Measurements from ENCODE around the gene CACNA1B.

Gene CACNA1B

GRCh38 chr9:137833721-137834613 is 43.6 kb upstream of the CACNA1B start:
- in situ Hi-C loops (cut with MboI; ENCODE audit: low sequenced_read_pairs, unreplicated experiment), result no loop called here
- TF ChIP-seq CTCF (IDR thresholded peaks at IDR 0.05; ENCODE audit: borderline replicate concordance, control extremely low read depth, extremely low read depth, insufficient read depth, missing control alignments), result no peak
- no peak for DNase-seq (ENCODE audit: low spot score)

DNA sequence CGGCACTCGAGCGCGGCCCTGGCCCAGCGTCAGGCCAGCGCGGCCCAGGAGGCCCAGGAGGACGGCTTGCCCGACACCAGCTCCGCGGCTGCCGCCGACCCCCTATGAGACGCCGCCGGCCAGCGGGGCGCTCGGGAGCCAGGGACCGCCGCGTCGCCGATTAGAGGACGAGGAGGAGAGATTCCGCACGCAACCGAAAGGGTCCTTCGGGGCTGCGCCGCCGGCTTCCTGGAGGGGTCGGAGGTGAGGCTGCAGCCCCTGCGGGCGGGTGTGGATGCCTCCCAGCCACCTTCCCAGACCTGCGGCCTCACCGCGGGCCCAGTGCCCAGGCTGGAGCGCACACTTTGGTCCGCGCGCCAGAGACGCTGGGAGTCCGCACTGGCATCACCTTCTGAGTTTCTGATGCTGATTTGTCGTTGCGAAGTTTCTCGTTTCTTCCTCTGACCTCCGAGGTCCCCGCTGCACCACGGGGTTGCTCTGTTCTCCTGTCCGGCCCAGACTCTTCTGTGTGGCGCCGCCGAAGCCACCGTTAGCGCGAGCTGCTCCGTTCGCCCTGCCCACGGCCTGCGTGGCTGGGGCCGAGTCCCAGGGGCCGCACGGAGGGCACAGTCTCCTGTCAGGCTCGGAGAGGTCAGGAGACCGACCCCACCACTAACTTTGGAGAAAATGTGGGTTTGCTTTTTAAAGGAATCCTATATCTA is 42.6 kb upstream of the CACNA1B start:
- TF ChIP-seq CTCF (IDR thresholded peaks at IDR 0.05; ENCODE audit: borderline replicate concordance, control extremely low read depth, extremely low read depth, insufficient read depth, missing control alignments), result no peak
- in situ Hi-C loops (cut with MboI; ENCODE audit: low sequenced_read_pairs, unreplicated experiment), result no loop called here
- DNase-seq (ENCODE audit: low spot score), result no peak

- no peak for TF ChIP-seq CTCF (IDR thresholded peaks at IDR 0.05; ENCODE audit: borderline replicate concordance, control extremely low read depth, extremely low read depth, insufficient read depth, missing control alignments)
- no peak for DNase-seq (ENCODE audit: low spot score)
- in situ Hi-C loops (cut with MboI; ENCODE audit: low sequenced_read_pairs, unreplicated experiment), result no loop called here
Measured at GRCh38 chr9:137836151-137836830, 41.3 kb upstream of the CACNA1B start.

GRCh38 chr9:137836831-137837241 is 40.7 kb upstream of the CACNA1B start:
- no peak for DNase-seq (ENCODE audit: low spot score)
- in situ Hi-C loops (cut with MboI; ENCODE audit: low sequenced_read_pairs, unreplicated experiment), result no loop called here
- TF ChIP-seq CTCF (IDR thresholded peaks at IDR 0.05; ENCODE audit: borderline replicate concordance, control extremely low read depth, extremely low read depth, insufficient read depth, missing control alignments), result no peak

- in situ Hi-C loops (cut with MboI; ENCODE audit: low sequenced_read_pairs, unreplicated experiment), result no loop called here
- TF ChIP-seq CTCF (IDR thresholded peaks at IDR 0.05; ENCODE audit: borderline replicate concordance, control extremely low read depth, extremely low read depth, insufficient read depth, missing control alignments), result no peak
- peak; percentile 20 for DNase-seq (ENCODE audit: low spot score)
Measured at GRCh38 chr9:137837345-137838278, 40.0 kb upstream of the CACNA1B start.
